H9 (cell line): ENCODE results near the gene OR6C65. TPM values are rescaled to one million over a fixed set of nuclear protein-coding genes. Genes with fewer than 3 reads are reported as not detected.
A peak's percentile ranks its signal among the peaks of the same experiment; 100 is the strongest.
"Not testable (repeated sequence)": the region's sequence is repeated elsewhere in the genome, so short reads cannot be mapped to it uniquely, and the experiment has no call there.

Experiments used
- DNase-seq: peaks from one replicate; pipeline ENCODE4 v3.0.0-alpha.2; 2017
- H2AFZ ChIP-seq: one replicate; pipeline ENCODE4 v1.6.1; 2013; ENCODE audit warnings: mild to moderate bottlenecking, low read length, control low read depth, moderate library complexity
- H2AK5ac ChIP-seq: 2 replicates; pipeline ENCODE4 v1.6.1; 2013; ENCODE audit warnings: low read length, control low read depth, mixed read lengths; ENCODE audit not compliant: insufficient read length
- H2BK120ac ChIP-seq: one replicate; pipeline ENCODE4 v1.6.1; 2013; ENCODE audit warnings: low read depth, mild to moderate bottlenecking, low read length, control low read depth, inconsistent platforms; ENCODE audit not compliant: poor library complexity, severe bottlenecking
- H2BK12ac ChIP-seq: 2 replicates; pipeline ENCODE4 v1.6.1; 2013; ENCODE audit warnings: low read length, control low read depth, mixed read lengths, low read depth; ENCODE audit not compliant: insufficient read length
- H2BK15ac ChIP-seq: 2 replicates; pipeline ENCODE4 v1.6.1; 2013; ENCODE audit warnings: low read depth, low read length, control low read depth
- H2BK20ac ChIP-seq: one replicate; pipeline ENCODE4 v1.6.1; 2013; ENCODE audit warnings: low read depth, mild to moderate bottlenecking, low read length, control low read depth, inconsistent platforms; ENCODE audit not compliant: poor library complexity, severe bottlenecking
- H2BK5ac ChIP-seq: 2 replicates; pipeline ENCODE4 v1.6.1; 2013; ENCODE audit warnings: low read length, control low read depth, mixed read lengths; ENCODE audit not compliant: insufficient read length
- H3K14ac ChIP-seq: 2 replicates; pipeline ENCODE4 v1.6.1; 2013; ENCODE audit warnings: low read length, control low read depth; ENCODE audit not compliant: insufficient read depth
- H3K18ac ChIP-seq: 2 replicates; pipeline ENCODE4 v1.6.1; 2013; ENCODE audit warnings: low read depth, mild to moderate bottlenecking, mixed read lengths, low read length, control low read depth; ENCODE audit not compliant: insufficient read length
- H3K23ac ChIP-seq: 2 replicates; pipeline ENCODE4 v1.6.1; 2013; ENCODE audit warnings: low read length, control low read depth, mixed read lengths, low read depth; ENCODE audit not compliant: insufficient read length
- H3K23me2 ChIP-seq: 2 replicates; pipeline ENCODE4 v1.6.1; 2013; ENCODE audit warnings: low read depth, mild to moderate bottlenecking, mixed read lengths, low read length, control low read depth; ENCODE audit not compliant: insufficient read length, poor library complexity, severe bottlenecking
- H3K27ac ChIP-seq: 2 replicates; pipeline ENCODE4 v1.5.1; 2013; ENCODE audit warnings: low read length, control low read depth, mixed read lengths, low read depth; ENCODE audit not compliant: insufficient read length
- H3K27me3 ChIP-seq: 2 replicates; pipeline ENCODE4 v1.6.1; 2013; ENCODE audit warnings: low read length, control low read depth, inconsistent platforms; ENCODE audit not compliant: insufficient read depth
- H3K4ac ChIP-seq: 2 replicates; pipeline ENCODE4 v1.6.1; 2013; ENCODE audit warnings: low read depth, mild to moderate bottlenecking, control low read depth, inconsistent platforms, low read length, moderate library complexity
- H3K4me1 ChIP-seq: 2 replicates; pipeline ENCODE4 v1.6.1; 2013; ENCODE audit warnings: low read length, control low read depth, inconsistent platforms; ENCODE audit not compliant: insufficient read depth
- H3K4me2 ChIP-seq: 2 replicates; pipeline ENCODE4 v1.6.1; 2013; ENCODE audit warnings: low read length, control low read depth, mixed read lengths; ENCODE audit not compliant: insufficient read length, insufficient read depth
- H3K56ac ChIP-seq: 2 replicates; pipeline ENCODE4 v1.6.1; 2013; ENCODE audit warnings: low read depth, mild to moderate bottlenecking, mixed read lengths, low read length, control low read depth; ENCODE audit not compliant: insufficient read length
- H3K79me1 ChIP-seq: 2 replicates; pipeline ENCODE4 v1.6.1; 2013; ENCODE audit warnings: low read depth, mild to moderate bottlenecking, moderate library complexity, low read length, control low read depth, inconsistent platforms; ENCODE audit not compliant: insufficient read depth, poor library complexity, severe bottlenecking
- H3K79me2 ChIP-seq: 2 replicates; pipeline ENCODE4 v1.6.1; 2013; ENCODE audit warnings: low read length, control low read depth, inconsistent platforms; ENCODE audit not compliant: insufficient read depth
- H3K9ac ChIP-seq: 2 replicates; pipeline ENCODE4 v1.6.1; 2013; ENCODE audit warnings: low read length, control low read depth, mixed read lengths; ENCODE audit not compliant: insufficient read length; ENCODE audit errors: extremely low read depth
- H3K9me3 ChIP-seq: one replicate; pipeline ENCODE4 v1.6.1; 2013; ENCODE audit warnings: low read depth, low read length, inconsistent platforms; ENCODE audit not compliant: control insufficient read depth
- H3T11ph ChIP-seq: one replicate; pipeline ENCODE4 v1.6.1; 2013; ENCODE audit warnings: mild to moderate bottlenecking, low read length, control low read depth, inconsistent platforms
- H4K20me1 ChIP-seq: one replicate; pipeline ENCODE4 v1.6.1; 2013; ENCODE audit not compliant: control insufficient read depth, insufficient read length, insufficient read depth
- H4K5ac ChIP-seq: 2 replicates; pipeline ENCODE4 v1.6.1; 2013; ENCODE audit warnings: low read depth, mild to moderate bottlenecking, mixed read lengths, low read length, control low read depth; ENCODE audit not compliant: insufficient read length
- H4K8ac ChIP-seq: replicated peaks from 2 replicates; pipeline ENCODE4 v1.6.1; 2013; ENCODE audit warnings: low read length, control low read depth, mixed read lengths, low read depth; ENCODE audit not compliant: insufficient read length
- H4K91ac ChIP-seq: 2 replicates; pipeline ENCODE4 v1.6.1; 2013; ENCODE audit warnings: low read depth, mild to moderate bottlenecking, moderate library complexity, mixed read lengths, low read length, control low read depth; ENCODE audit not compliant: insufficient read length
- H3K27ac Mint-ChIP-seq, 3 experiments: 2 replicates in 2 of 3; 3 replicates in 1 of 3; pipeline ENCODE4 v1.8.0; 2020 to 2021; ENCODE audit warnings: mixed read lengths in 3 of 3, mild to moderate bottlenecking in 1 of 3, moderate library complexity in 1 of 3
- H3K27me3 Mint-ChIP-seq: 2 replicates; pipeline ENCODE4 v1.8.0; 2021; ENCODE audit warnings: low read depth, mild to moderate bottlenecking, moderate library complexity, mixed read lengths
- H3K36me3 Mint-ChIP-seq, 3 experiments: 2 replicates in 2 of 3; 3 replicates in 1 of 3; pipeline ENCODE4 v1.8.0; 2020 to 2021; ENCODE audit warnings: low read depth in 3 of 3, mixed read lengths in 3 of 3; ENCODE audit not compliant: insufficient read depth in 1 of 3
- H3K4me1 Mint-ChIP-seq, 2 experiments: 2 replicates each; pipeline ENCODE4 v1.8.0; 2020; ENCODE audit warnings: mixed read lengths in 2 of 2
- H3K4me3 Mint-ChIP-seq, 2 experiments: 2 replicates in 1 of 2; 3 replicates in 1 of 2; pipeline ENCODE4 v1.8.0; 2020 to 2021; ENCODE audit warnings: mild to moderate bottlenecking in 2 of 2, mixed read lengths in 2 of 2, moderate library complexity in 1 of 2
- H3K9me3 Mint-ChIP-seq, 2 experiments: 2 replicates in 1 of 2; 3 replicates in 1 of 2; pipeline ENCODE4 v1.8.0; 2020; ENCODE audit warnings: mild to moderate bottlenecking in 2 of 2, mixed read lengths in 2 of 2, moderate library complexity in 1 of 2
- CTCF ChIP-seq: fragments of 200-600 bp; sonication (generic); conservative IDR thresholded peaks from 3 replicates; pipeline ENCODE4 v1.8.0; 2021; ENCODE audit warnings: antibody characterized with exemption, mild to moderate bottlenecking
- WGBS: extraction: QIAGEN DNeasy Blood & Tissue Kit; methylation state at CpG from one replicate; pipeline ENCODE4 v1.1.7; 2013; ENCODE audit warnings: missing lambda C conversion rate, low lambda C conversion rate, mixed read lengths; ENCODE audit not compliant: insufficient read length; ENCODE audit errors: extremely low coverage; 5-methylcytosine and 5-hydroxymethylcytosine counted together
- total RNA-seq: library from RNA; stranded (reverse); gene quantifications from 2 replicates; pipeline ENCODE4 v1.2.1, GENCODE V29; 2021

OR6C65 gene
- total RNA-seq, 1 experiment from 2014 or later: not detected

- H2AK5ac ChIP-seq: no peak overlapping the region
- H3K56ac ChIP-seq: no peak overlapping the region
- Mint-ChIP-seq H3K4me1 (peaks cover 20 to 34% of the 10 kb centered on the region in 2 experiments), H3K27me3 (no peaks in the 10 kb centered on the region), H3K27ac (peak overlapping the region in 2 of 3 experiments; percentile 8 to 88; a peak in 4 of 7 replicates), H3K36me3 (peaks cover 0 to 1% (median 0%) of the 10 kb centered on the region in 3 experiments; a peak in 1 of 7 replicates), H3K4me3 (peak overlapping the region in 1 of 2 experiments; percentile 25; a peak in 3 of 5 replicates), H3K9me3 (0 out of 5 replicates have a peak, but pooled peaks cover 0 to 3% of the 10 kb centered on the region in 2 experiments)
- H3K79me1 ChIP-seq: no peaks in the 10 kb centered on the region
- no peak overlapping the region for H3K14ac ChIP-seq
- H3K18ac ChIP-seq: no peak overlapping the region
- H3K79me2 ChIP-seq: no peaks in the 10 kb centered on the region
- no peaks in the 10 kb centered on the region for H3K27me3 ChIP-seq
- H3T11ph ChIP-seq: no peak overlapping the region
- H3K23me2 ChIP-seq: no peaks in the 10 kb centered on the region
- no peak overlapping the region for H4K8ac ChIP-seq
- no peak overlapping the region for H4K5ac ChIP-seq
- no peak overlapping the region for H3K27ac ChIP-seq
- TF ChIP-seq CTCF: no peak
- H2BK15ac ChIP-seq: no peak overlapping the region
- no peaks in the 10 kb centered on the region; the same call in 1 of the 2 replicates for H3K4me1 ChIP-seq
- H2BK12ac ChIP-seq: no peak overlapping the region
- H4K91ac ChIP-seq: no peak overlapping the region
- H4K20me1 ChIP-seq: no peaks in the 10 kb centered on the region
- H3K23ac ChIP-seq: no peak overlapping the region
- peak overlapping the region; percentile 19 for H3K4me2 ChIP-seq
- no peaks in the 10 kb centered on the region for H3K9me3 ChIP-seq
- H3K4ac ChIP-seq: no peak overlapping the region
- no peak for DNase-seq
- no peak overlapping the region for H2BK5ac ChIP-seq
- no peak overlapping the region for H2AFZ ChIP-seq
- no CpG with 5 or more reads among the region's 1 CpG for WGBS
- no peak overlapping the region for H2BK20ac ChIP-seq
- H2BK120ac ChIP-seq: no peak overlapping the region
- no peak overlapping the region for H3K9ac ChIP-seq
Measured at GRCh38 chr12:55428331-55429243, 28.3 kb downstream of the OR6C65 start.

- H3K56ac ChIP-seq, H3K14ac ChIP-seq, H3K4me2 ChIP-seq, H3K27ac Mint-ChIP-seq, H3K4ac ChIP-seq, H3K27ac ChIP-seq, H3K23me2 ChIP-seq, H2AK5ac ChIP-seq, H3T11ph ChIP-seq, H3K4me1 ChIP-seq, H3K23ac ChIP-seq, H2BK12ac ChIP-seq, H3K4me3 Mint-ChIP-seq, DNase-seq, H3K4me1 Mint-ChIP-seq, H3K79me1 ChIP-seq, H3K9me3 ChIP-seq, H2BK5ac ChIP-seq, H3K9ac ChIP-seq, H3K27me3 Mint-ChIP-seq, H2BK120ac ChIP-seq, H4K8ac ChIP-seq, H4K5ac ChIP-seq, H2BK15ac ChIP-seq, H3K27me3 ChIP-seq, H2BK20ac ChIP-seq, H3K79me2 ChIP-seq, H4K91ac ChIP-seq, H4K20me1 ChIP-seq, H2AFZ ChIP-seq, H3K18ac ChIP-seq: not testable (repeated sequence)
- Mint-ChIP-seq H3K36me3 (peaks cover 2 to 25% (median 21%) of the 10 kb centered on the region in 3 experiments; a peak in 6 of 7 replicates), H3K9me3 (peaks cover 22 to 37% of the 10 kb centered on the region in 2 experiments)
- no CpG with 5 or more reads among the region's 5 CpGs for WGBS
Measured at GRCh38 chr12:55441233-55441632, 40.9 kb downstream of the OR6C65 start.
